Measurements from ENCODE around the gene POLR2J. TPM values are rescaled to one million over a fixed set of nuclear protein-coding genes. Genes with fewer than 3 reads are reported as not detected.
"Not testable (repeated sequence)": the region's sequence is repeated elsewhere in the genome, so short reads cannot be mapped to it uniquely, and the experiment has no call there.

The POLR2J gene
- polyA plus RNA-seq, 1 donor (not counting 4 experiments of a cell fraction or from before 2014, with no cell fraction given): 65.0 TPM

DNA sequence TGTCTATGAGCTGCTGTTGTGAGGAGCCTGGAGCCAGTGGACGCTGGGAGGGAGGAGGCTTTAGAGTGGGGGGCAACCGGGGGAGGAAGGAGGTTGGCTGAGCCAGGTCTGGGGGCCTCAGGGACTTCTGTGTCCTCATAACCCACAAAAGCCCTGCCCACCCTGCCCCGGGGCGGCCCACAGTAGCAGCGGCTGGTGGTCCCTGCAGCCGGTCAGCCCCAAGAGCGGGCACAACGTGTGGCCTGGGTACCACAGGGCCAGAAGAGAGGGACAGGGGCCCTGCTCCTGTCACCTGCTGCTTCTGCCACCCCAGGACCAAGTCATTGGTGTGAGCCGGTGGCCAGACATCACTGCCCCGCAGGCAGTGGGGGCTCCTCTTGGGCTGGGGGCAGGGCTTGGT is 3.2 kb upstream of the POLR2J start:
- H4K20me1 ChIP-seq (ENCODE audit: control insufficient read depth, extremely low read depth, insufficient read depth, low read length); FAIRE-seq; H3K9me1 ChIP-seq (ENCODE audit: control insufficient read depth, extremely low read depth, insufficient read depth, low read length); H3K27me3 ChIP-seq (ENCODE audit: control insufficient read depth, extremely low read depth, insufficient read depth, low read length); H3K4me1 ChIP-seq (ENCODE audit: control insufficient read depth, extremely low read depth, insufficient read depth, low read length); dilution Hi-C loops (cut with MboI; ENCODE audit: extremely low pct_ligation_motif_present, low sequenced_read_pairs); H3K36me3 ChIP-seq (ENCODE audit: control insufficient read depth in 2 of 2, extremely low read depth in 1 of 2, insufficient read depth in 2 of 2, low read length in 2 of 2); H3K4me3 ChIP-seq (ENCODE audit: control insufficient read depth in 2 of 3, extremely low read depth in 1 of 3, insufficient read depth in 2 of 3, low read depth in 1 of 3, low read length in 3 of 3); H3K9me3 ChIP-seq (ENCODE audit: control insufficient read depth, low read depth, low read length); H3K27ac ChIP-seq (ENCODE audit: control insufficient read depth, insufficient read depth, low read length); H3K79me2 ChIP-seq (ENCODE audit: control insufficient read depth, insufficient read depth, low read length); DNase-seq (ENCODE audit: low read depth, low spot score); H3K9ac ChIP-seq (ENCODE audit: control insufficient read depth, extremely low read depth, insufficient read depth, low read length); H3K4me2 ChIP-seq (ENCODE audit: control insufficient read depth, extremely low read depth, insufficient read depth, low read depth, low read length); H2AFZ ChIP-seq (ENCODE audit: control insufficient read depth, low read length): not testable (repeated sequence)

DNA sequence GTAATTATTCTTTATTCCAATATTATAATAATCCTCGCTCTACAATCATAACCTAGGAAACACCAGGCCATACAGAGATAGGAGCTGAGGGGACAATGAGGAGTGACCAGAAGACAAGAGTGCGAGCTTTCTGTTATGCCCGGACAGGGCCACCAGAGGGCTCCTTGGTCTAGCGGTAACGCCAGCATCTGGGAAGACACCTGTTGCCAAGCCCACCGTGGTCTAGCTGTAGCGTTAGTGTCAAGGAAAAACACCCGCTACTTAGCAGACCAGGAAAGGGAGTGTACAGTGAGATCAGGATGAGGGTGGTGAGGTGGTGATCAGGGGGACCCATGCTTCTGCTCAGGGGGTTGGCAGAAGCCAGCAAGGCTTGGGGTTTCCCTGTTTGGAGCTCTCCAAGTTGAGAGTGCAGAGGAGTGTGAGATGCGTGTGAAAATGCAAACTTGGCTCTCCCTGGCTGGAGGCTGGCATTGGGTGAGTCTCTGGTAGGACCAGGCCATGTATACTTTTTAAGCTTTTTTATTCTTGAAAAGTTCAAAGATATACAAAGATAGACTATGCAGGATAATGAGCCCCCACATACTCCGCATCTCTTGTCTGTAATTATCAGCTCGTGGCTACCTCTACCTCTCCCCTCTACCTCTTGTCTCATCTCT is 1.4 kb upstream of the POLR2J start:
- H3K9me1 ChIP-seq (ENCODE audit: control insufficient read depth, extremely low read depth, insufficient read depth, low read length); H3K9me3 ChIP-seq (ENCODE audit: control insufficient read depth, low read depth, low read length); dilution Hi-C loops (cut with MboI; ENCODE audit: extremely low pct_ligation_motif_present, low sequenced_read_pairs); H2AFZ ChIP-seq (ENCODE audit: control insufficient read depth, low read length); H3K9ac ChIP-seq (ENCODE audit: control insufficient read depth, extremely low read depth, insufficient read depth, low read length); H3K36me3 ChIP-seq (ENCODE audit: control insufficient read depth in 2 of 2, extremely low read depth in 1 of 2, insufficient read depth in 2 of 2, low read length in 2 of 2); H3K4me3 ChIP-seq (ENCODE audit: control insufficient read depth in 2 of 3, extremely low read depth in 1 of 3, insufficient read depth in 2 of 3, low read depth in 1 of 3, low read length in 3 of 3); FAIRE-seq; H3K27me3 ChIP-seq (ENCODE audit: control insufficient read depth, extremely low read depth, insufficient read depth, low read length); H3K4me2 ChIP-seq (ENCODE audit: control insufficient read depth, extremely low read depth, insufficient read depth, low read depth, low read length); H3K27ac ChIP-seq (ENCODE audit: control insufficient read depth, insufficient read depth, low read length); H3K79me2 ChIP-seq (ENCODE audit: control insufficient read depth, insufficient read depth, low read length); DNase-seq (ENCODE audit: low read depth, low spot score); H4K20me1 ChIP-seq (ENCODE audit: control insufficient read depth, extremely low read depth, insufficient read depth, low read length); H3K4me1 ChIP-seq (ENCODE audit: control insufficient read depth, extremely low read depth, insufficient read depth, low read length): not testable (repeated sequence)
- TF ChIP-seq, protein P1, sequence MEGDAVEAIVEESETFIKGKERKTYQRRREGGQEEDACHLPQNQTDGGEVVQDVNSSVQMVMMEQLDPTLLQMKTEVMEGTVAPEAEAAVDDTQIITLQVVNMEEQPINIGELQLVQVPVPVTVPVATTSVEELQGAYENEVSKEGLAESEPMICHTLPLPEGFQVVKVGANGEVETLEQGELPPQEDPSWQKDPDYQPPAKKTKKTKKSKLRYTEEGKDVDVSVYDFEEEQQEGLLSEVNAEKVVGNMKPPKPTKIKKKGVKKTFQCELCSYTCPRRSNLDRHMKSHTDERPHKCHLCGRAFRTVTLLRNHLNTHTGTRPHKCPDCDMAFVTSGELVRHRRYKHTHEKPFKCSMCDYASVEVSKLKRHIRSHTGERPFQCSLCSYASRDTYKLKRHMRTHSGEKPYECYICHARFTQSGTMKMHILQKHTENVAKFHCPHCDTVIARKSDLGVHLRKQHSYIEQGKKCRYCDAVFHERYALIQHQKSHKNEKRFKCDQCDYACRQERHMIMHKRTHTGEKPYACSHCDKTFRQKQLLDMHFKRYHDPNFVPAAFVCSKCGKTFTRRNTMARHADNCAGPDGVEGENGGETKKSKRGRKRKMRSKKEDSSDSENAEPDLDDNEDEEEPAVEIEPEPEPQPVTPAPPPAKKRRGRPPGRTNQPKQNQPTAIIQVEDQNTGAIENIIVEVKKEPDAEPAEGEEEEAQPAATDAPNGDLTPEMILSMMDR (optimal IDR thresholded peaks at IDR 0.05 in 1 of 3, IDR thresholded peaks at IDR 0.05 in 1 of 3, conservative IDR thresholded peaks at IDR 0.05 in 1 of 3; ENCODE audit: extremely low read depth in 1 of 3, insufficient read depth in 2 of 3, low read length in 3 of 3): peak in 2 of 3 experiments; percentile 17 to 23

- DNase-seq (ENCODE audit: low read depth, low spot score); H2AFZ ChIP-seq (ENCODE audit: control insufficient read depth, low read length); H3K27me3 ChIP-seq (ENCODE audit: control insufficient read depth, extremely low read depth, insufficient read depth, low read length); H3K4me2 ChIP-seq (ENCODE audit: control insufficient read depth, extremely low read depth, insufficient read depth, low read depth, low read length); H3K4me1 ChIP-seq (ENCODE audit: control insufficient read depth, extremely low read depth, insufficient read depth, low read length); H3K9ac ChIP-seq (ENCODE audit: control insufficient read depth, extremely low read depth, insufficient read depth, low read length); H3K9me3 ChIP-seq (ENCODE audit: control insufficient read depth, low read depth, low read length); H3K9me1 ChIP-seq (ENCODE audit: control insufficient read depth, extremely low read depth, insufficient read depth, low read length); dilution Hi-C loops (cut with MboI; ENCODE audit: extremely low pct_ligation_motif_present, low sequenced_read_pairs); FAIRE-seq; H4K20me1 ChIP-seq (ENCODE audit: control insufficient read depth, extremely low read depth, insufficient read depth, low read length); H3K79me2 ChIP-seq (ENCODE audit: control insufficient read depth, insufficient read depth, low read length); H3K4me3 ChIP-seq (ENCODE audit: control insufficient read depth in 2 of 3, extremely low read depth in 1 of 3, insufficient read depth in 2 of 3, low read depth in 1 of 3, low read length in 3 of 3); H3K36me3 ChIP-seq (ENCODE audit: control insufficient read depth in 2 of 2, extremely low read depth in 1 of 2, insufficient read depth in 2 of 2, low read length in 2 of 2); H3K27ac ChIP-seq (ENCODE audit: control insufficient read depth, insufficient read depth, low read length): not testable (repeated sequence)
Observed at GRCh38 chr7:102479209-102479584, 475 bp upstream of the POLR2J start.

- H3K79me2 ChIP-seq (ENCODE audit: control insufficient read depth, insufficient read depth, low read length); H3K9me1 ChIP-seq (ENCODE audit: control insufficient read depth, extremely low read depth, insufficient read depth, low read length); H3K36me3 ChIP-seq (ENCODE audit: control insufficient read depth in 2 of 2, extremely low read depth in 1 of 2, insufficient read depth in 2 of 2, low read length in 2 of 2); FAIRE-seq; H3K9me3 ChIP-seq (ENCODE audit: control insufficient read depth, low read depth, low read length); H3K27me3 ChIP-seq (ENCODE audit: control insufficient read depth, extremely low read depth, insufficient read depth, low read length); H2AFZ ChIP-seq (ENCODE audit: control insufficient read depth, low read length); H3K4me2 ChIP-seq (ENCODE audit: control insufficient read depth, extremely low read depth, insufficient read depth, low read depth, low read length); H4K20me1 ChIP-seq (ENCODE audit: control insufficient read depth, extremely low read depth, insufficient read depth, low read length); H3K4me3 ChIP-seq (ENCODE audit: control insufficient read depth in 2 of 3, extremely low read depth in 1 of 3, insufficient read depth in 2 of 3, low read depth in 1 of 3, low read length in 3 of 3); H3K27ac ChIP-seq (ENCODE audit: control insufficient read depth, insufficient read depth, low read length); dilution Hi-C loops (cut with MboI; ENCODE audit: extremely low pct_ligation_motif_present, low sequenced_read_pairs); DNase-seq (ENCODE audit: low read depth, low spot score); H3K9ac ChIP-seq (ENCODE audit: control insufficient read depth, extremely low read depth, insufficient read depth, low read length); H3K4me1 ChIP-seq (ENCODE audit: control insufficient read depth, extremely low read depth, insufficient read depth, low read length): not testable (repeated sequence)
Observed at GRCh38 chr7:102474736-102475435, 3.8 kb downstream of the POLR2J start.
